RWPE2 (cell line): ENCODE results near the gene ZFP42.
A peak's percentile ranks its signal among the peaks of the same experiment; 100 is the strongest.

ENCODE experiments used
- ATAC-seq: fragments of 200-7000 bp; cut with Tn5 transposase; 3 replicates; pipeline ENCODE4 v1.9.1; 2021; ENCODE audit warnings: low read depth
- DNase-seq: peaks from one replicate; pipeline ENCODE4 v3.0.0-alpha.2; 2020; ENCODE audit warnings: low spot score
- H3K27ac ChIP-seq: fragments of 450-650 bp; 2 replicates; pipeline ENCODE4 v1.5.1; 2017; ENCODE audit warnings: mild to moderate bottlenecking; ENCODE audit not compliant: poor library complexity, severe bottlenecking
- H3K27me3 ChIP-seq: fragments of 250-450 bp; sonication (Bioruptor Pico); 2 replicates; pipeline ENCODE4 v1.5.1; 2021; ENCODE audit warnings: mild to moderate bottlenecking, moderate library complexity; ENCODE audit not compliant: insufficient read depth, poor library complexity, severe bottlenecking
- H3K36me3 ChIP-seq: fragments of 250-450 bp; sonication (Bioruptor Pico); 2 replicates; pipeline ENCODE4 v1.5.1; 2020; ENCODE audit warnings: low read depth, mild to moderate bottlenecking, moderate library complexity
- H3K4me1 ChIP-seq: fragments of 250-450 bp; sonication (Bioruptor Pico); 2 replicates; pipeline ENCODE4 v1.5.1; 2021; ENCODE audit warnings: mild to moderate bottlenecking, moderate library complexity; ENCODE audit not compliant: insufficient read depth, poor library complexity, severe bottlenecking
- H3K4me3 ChIP-seq: fragments of 250-450 bp; sonication (Bioruptor Pico); 2 replicates; pipeline ENCODE4 v1.5.1; 2021; ENCODE audit warnings: mild to moderate bottlenecking, moderate library complexity; ENCODE audit not compliant: severe bottlenecking
- H3K9me3 ChIP-seq: fragments of 250-450 bp; sonication (Bioruptor Pico); 2 replicates; pipeline ENCODE4 v1.5.1; 2021; ENCODE audit warnings: mild to moderate bottlenecking, moderate library complexity; ENCODE audit not compliant: severe bottlenecking
- CTCF ChIP-seq: fragments of 450-650 bp; IDR thresholded peaks from one replicate; pipeline ENCODE4 v1.5.1; 2017; ENCODE audit warnings: mild to moderate bottlenecking, moderate library complexity; ENCODE audit not compliant: poor library complexity, severe bottlenecking

Gene ZFP42

GRCh38 chr4:187995322-187996207, at the start of gene ZFP42:
TSS of gene ZFP42 (plus strand) at chr4:187995771. CDS start at chr4:188002808, 7,037 bp downstream.
- ATAC-seq: peak; percentile 55; the same call in 2 of the 3 replicates
- Histone ChIP-seq H3K4me3 (peak within 1 kb of the TSS; percentile 14), H3K9me3 (no peaks in the 10 kb centered on the region), H3K4me1 (peaks cover 5% of the 10 kb centered on the region), H3K27me3 (no peaks in the 10 kb centered on the region), H3K27ac (no peak within 1 kb of the TSS), H3K36me3 (no peaks in the 10 kb centered on the region)
- no peak for DNase-seq
- no peak for TF ChIP-seq CTCF

- Histone ChIP-seq H3K27me3 (no peaks in the 10 kb centered on the region), H3K27ac (no peak overlapping the region), H3K36me3 (no peaks in the 10 kb centered on the region), H3K4me1 (no peaks in the 10 kb centered on the region), H3K4me3 (no peak overlapping the region), H3K9me3 (no peaks in the 10 kb centered on the region)
- DNase-seq (no peak), ATAC-seq (no peak)
- no peak for TF ChIP-seq CTCF
These were observed 34.4 kb upstream of the ZFP42 start for GRCh38 chr4:187961171-187961570.

GRCh38 chr4:187961961-187962360, 33.6 kb upstream of the ZFP42 start:
- TF ChIP-seq CTCF: no peak
- H3K4me1 ChIP-seq: no peaks in the 10 kb centered on the region
- ATAC-seq (no peak), DNase-seq (no peak)
- H3K36me3 ChIP-seq: no peaks in the 10 kb centered on the region
- H3K4me3 ChIP-seq: no peak overlapping the region
- no peaks in the 10 kb centered on the region for H3K27me3 ChIP-seq
- H3K9me3 ChIP-seq: no peaks in the 10 kb centered on the region
- no peak overlapping the region for H3K27ac ChIP-seq

GRCh38 chr4:187962926-187963325, 32.6 kb upstream of the ZFP42 start:
- H3K27me3 ChIP-seq: no peaks in the 10 kb centered on the region
- DNase-seq: no peak
- no peak for ATAC-seq
- H3K9me3 ChIP-seq: no peaks in the 10 kb centered on the region
- no peak for TF ChIP-seq CTCF
- H3K27ac ChIP-seq: no peak overlapping the region
- no peak overlapping the region for H3K4me3 ChIP-seq
- no peaks in the 10 kb centered on the region for H3K4me1 ChIP-seq
- no peaks in the 10 kb centered on the region for H3K36me3 ChIP-seq

- Histone ChIP-seq H3K9me3 (no peaks in the 10 kb centered on the region), H3K4me3 (no peak overlapping the region), H3K27ac (no peak overlapping the region), H3K4me1 (no peaks in the 10 kb centered on the region), H3K27me3 (no peaks in the 10 kb centered on the region), H3K36me3 (no peaks in the 10 kb centered on the region)
- ATAC-seq (no peak), DNase-seq (no peak)
- no peak for TF ChIP-seq CTCF
These were observed 29.8 kb upstream of the ZFP42 start for GRCh38 chr4:187965726-187966125.
